NCI-H2171 (cell line): ENCODE results near the gene APBB2.
"Not testable (repeated sequence)": the region's sequence is repeated elsewhere in the genome, so short reads cannot be mapped to it uniquely, and the experiment has no call there.

Source experiments
- DNase-seq: peaks from one replicate; lab custom pipeline; 2025; lab: John Stamatoyannopoulos, UW

Gene APBB2

GRCh38 chr4:41156574-41156973, 57.8 kb downstream of the APBB2 start:
- DNase-seq = no peak

DNA sequence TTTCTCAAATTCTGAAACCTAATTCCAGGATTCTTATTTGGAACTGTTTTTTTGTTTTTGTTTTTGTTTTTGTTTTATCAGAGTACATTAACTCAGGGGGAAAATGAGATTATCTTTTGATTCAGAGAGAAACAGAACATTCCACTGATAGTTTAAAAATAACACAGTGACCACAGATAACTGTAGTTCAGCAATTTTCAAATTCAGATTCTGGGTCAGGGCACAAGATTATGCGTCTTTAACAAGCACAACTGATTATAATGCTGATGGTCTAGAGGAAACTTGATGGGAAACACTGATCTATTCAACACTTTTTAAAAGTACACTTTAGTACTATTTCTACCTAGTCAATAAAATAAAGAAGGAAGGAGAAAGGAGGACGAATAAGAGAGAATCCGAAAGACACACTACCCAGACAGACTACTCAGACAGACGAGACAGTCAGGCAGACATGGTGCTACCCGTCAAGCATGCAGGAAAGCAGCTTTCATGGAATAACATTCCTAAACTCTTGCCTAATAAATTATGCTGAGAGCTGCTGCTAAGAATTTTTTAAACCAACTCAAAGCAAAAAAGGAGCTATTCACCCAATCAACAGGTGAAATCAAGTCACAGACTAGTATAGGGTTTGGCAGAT, 59.0 kb downstream of the APBB2 start:
- no peak for DNase-seq

DNA sequence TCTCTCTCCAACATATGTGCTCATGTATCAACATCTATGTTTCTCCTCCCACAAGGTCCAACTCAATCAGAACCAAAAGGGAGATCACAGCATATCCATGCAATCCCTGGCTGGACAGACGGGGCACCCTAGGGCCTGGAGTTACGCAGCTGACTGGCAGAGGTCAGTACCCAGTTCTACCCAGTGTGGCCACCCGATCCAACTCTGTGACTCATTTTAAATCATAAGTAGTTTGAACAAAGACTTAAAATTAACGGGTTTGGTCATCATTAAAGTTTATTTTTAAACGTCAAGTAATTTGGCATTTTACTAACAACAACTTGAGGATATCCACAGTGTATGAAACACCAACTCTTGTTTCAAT, 59.5 kb downstream of the APBB2 start:
- DNase-seq = no peak

- no peak for DNase-seq
Observed at GRCh38 chr4:41154010-41154813, 60.1 kb downstream of the APBB2 start.

GRCh38 chr4:41150401-41150800, 63.9 kb downstream of the APBB2 start:
- no peak for DNase-seq

DNA sequence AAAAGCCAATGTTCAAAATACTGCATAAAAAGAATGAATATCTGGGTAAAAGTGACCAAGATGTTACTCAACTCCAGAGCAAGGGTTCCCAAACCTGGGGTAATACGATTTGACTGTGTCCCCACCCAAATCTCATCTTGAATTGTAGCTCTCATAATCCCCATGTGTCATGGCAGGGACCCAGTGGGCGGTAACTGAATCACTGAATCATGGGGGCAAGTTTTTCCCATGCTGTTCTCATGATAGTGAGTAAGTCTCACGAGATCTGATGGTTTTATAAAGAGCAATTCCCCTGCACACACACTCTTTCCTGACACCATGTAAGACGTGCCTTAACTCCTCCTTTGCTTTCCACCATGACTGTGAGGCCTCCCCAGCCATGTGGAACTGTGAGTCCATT, 64.8 kb downstream of the APBB2 start:
- DNase-seq = not testable (repeated sequence)

- DNase-seq = no peak
Observed at GRCh38 chr4:41148931-41149330, 65.4 kb downstream of the APBB2 start.

DNA sequence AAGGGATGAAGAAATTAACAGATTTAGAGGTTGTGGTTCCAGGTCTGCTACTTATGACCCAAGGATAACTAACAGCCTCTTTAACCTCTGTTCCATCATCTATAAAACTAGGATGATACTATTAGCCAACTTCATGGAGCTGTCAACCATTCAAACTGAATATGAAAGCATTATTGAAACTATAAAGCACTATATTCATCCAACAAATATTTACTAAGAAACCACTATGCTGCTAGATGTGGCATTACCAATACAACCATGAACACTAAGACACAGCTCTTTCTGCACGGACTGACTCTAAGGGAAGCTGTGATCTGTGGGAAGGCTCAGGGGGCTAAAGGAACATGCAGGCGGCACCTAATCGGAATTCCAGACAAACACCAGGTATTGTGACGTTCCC, 66.0 kb downstream of the APBB2 start:
- no peak for DNase-seq

DNA sequence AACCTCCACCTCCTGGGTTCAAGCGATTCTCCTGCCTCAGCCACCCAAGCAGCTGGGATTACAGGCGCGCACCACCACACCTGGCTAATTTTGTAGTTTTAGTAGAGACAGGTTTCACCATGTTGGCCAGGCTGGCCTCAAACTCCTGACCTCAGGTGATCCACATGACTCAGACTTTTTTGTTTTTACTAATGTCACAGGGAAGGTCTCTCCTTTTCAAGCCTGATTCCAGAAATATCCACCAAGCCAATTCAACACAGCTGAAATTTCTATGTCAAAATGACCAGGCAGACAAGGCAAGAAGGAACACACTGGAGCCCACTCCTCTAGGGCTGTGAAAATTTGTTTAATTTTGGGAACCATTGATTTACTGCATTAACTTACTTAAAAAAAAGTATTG, 66.8 kb downstream of the APBB2 start:
- not testable (repeated sequence) for DNase-seq

DNA sequence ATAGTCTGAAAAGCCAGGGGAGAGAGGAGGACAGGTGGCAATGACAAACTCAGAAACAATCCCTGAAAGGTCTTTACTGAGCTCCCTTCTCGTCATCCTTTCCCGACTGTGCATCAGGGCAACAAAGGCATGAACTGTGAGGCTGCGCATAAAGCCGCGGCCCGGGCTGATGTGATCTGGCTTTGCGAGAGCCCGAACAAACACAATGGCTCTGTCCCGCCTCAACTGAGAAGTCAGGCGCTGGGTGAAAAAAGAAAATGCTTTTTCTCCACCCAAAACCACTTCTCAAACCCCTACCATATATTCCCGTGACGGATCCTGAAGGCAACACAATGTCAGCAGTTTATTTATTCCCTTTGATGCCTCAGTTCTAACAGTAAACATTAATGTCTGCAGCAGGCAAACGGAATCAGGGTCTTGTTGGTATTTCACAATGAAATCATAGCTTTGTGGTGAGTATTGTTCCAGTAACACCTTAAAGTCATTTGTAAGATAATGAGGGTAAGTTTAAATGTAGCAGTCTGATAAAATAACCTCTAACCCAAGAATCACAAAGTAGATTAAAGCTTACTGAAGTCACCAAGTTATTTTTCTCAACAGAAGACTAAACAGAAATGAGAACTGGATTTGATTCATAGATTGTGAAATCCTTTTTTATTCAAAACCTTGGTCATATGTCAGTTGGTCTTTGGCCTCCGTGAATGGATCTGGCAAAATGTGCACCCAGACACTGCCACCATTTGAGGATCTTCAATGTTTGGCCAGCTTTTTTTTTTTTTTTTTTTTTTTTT, 67.4 kb downstream of the APBB2 start:
- DNase-seq = no peak

DNA sequence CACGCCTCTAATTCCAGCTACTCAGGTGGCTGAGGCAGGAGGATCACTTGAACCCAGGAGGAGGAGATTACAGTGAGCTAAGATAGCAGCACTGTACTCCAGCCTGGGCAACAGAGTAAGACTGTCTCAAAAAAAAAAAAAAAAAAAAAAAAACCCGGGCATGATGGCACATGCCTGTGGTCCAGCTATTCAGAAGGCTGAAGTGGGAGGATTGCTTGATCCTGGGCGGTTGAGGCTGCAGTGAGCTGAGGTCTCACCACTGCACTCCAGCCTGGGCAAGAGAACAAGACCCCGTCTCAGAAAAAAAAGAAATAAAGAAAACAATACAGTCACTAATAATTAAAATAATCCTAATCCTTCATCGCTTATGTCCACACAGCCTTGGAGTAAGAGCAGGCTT, 68.1 kb downstream of the APBB2 start:
- DNase-seq = no peak

DNA sequence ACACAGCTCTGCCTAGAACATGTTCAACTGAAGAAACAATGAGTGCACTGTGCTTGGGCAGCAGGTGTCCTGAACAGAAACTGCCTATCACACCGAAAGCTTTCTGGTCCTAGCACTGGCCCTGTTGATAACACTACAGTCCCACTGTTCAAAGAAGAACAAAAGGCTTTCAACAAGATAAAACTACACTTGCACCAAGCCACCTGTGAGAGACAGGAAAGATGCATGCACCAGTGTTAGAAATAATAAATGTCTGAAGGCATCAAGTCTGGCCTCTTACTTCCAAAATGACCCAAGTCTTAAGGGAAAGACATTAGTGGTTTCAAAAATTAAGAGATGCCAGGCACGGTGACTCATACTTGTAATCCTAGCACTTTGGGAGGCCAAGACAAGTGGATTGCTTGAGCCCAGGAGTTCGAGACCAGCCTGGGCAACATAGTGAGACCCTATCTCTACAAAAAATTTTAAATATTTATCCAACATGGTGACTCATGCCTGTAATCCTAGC, 68.7 kb downstream of the APBB2 start:
- DNase-seq = no peak

- DNase-seq = no peak
Observed at GRCh38 chr4:41144812-41145211, 69.5 kb downstream of the APBB2 start.

- DNase-seq = no peak
Observed at GRCh38 chr4:41144040-41144379, 70.3 kb downstream of the APBB2 start.

- DNase-seq = no peak
Observed at GRCh38 chr4:41143311-41144039, 70.9 kb downstream of the APBB2 start.

GRCh38 chr4:41142376-41143310, 71.7 kb downstream of the APBB2 start:
- no peak for DNase-seq

GRCh38 chr4:41141900-41142299, 72.4 kb downstream of the APBB2 start:
- no peak for DNase-seq

GRCh38 chr4:41140410-41140809, 73.9 kb downstream of the APBB2 start:
- DNase-seq = no peak

- DNase-seq = no peak
Observed at GRCh38 chr4:41137879-41138278, 76.5 kb downstream of the APBB2 start.

DNA sequence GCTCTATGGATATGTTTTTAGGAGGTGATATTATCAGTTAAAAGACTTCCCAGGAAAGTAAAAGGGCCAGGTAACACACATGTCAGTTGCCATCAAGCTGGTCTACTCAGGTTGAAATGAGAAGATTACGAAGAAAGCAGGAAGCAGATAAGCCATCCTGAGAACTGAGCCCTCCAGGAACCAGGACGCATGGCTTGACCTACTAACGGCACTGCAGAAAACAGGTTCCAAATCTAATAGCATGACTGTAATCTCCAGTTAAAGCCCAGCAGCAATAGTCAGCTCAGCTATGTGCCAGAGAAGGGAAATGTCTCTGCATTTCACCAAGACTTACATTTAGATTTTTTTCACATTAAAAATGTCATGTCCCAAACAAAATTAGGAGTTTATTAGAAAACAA, 77.9 kb downstream of the APBB2 start:
- no peak for DNase-seq

- no peak for DNase-seq
Observed at GRCh38 chr4:41135801-41136200, 78.5 kb downstream of the APBB2 start.
